HepG2 (cell line): ENCODE results near the gene RTN1. TPM values are rescaled to one million over a fixed set of nuclear protein-coding genes. Genes with fewer than 3 reads are reported as not detected.

Source experiments
- HNF1A ChIP-seq, 2 experiments: sonication (generic) in 1 of 2; formaldehyde crosslinking in 1 of 2; IDR thresholded peaks; 2 replicates each; pipeline versions ENCODE4 v1.4.0 to v1.6.1; 2016 to 2020; ENCODE audit warnings: borderline replicate concordance in 1 of 2, low read depth in 1 of 2, mild to moderate bottlenecking in 1 of 2, missing genetic modification reagents in 1 of 2
- TGIF2 ChIP-seq: IDR thresholded peaks from 2 replicates; pipeline ENCODE4 v1.6.1; 2016; ENCODE audit warnings: control low read depth, missing compliant biosample characterization
- ZFP82 ChIP-seq: sonication (generic); formaldehyde crosslinking; IDR thresholded peaks from 2 replicates; pipeline ENCODE4 v1.5.1; 2020; ENCODE audit warnings: mild to moderate bottlenecking, missing genetic modification reagents, borderline replicate concordance
- ZFY ChIP-seq: sonication (generic); formaldehyde crosslinking; IDR thresholded peaks from 2 replicates; pipeline ENCODE4 v1.4.0; 2020; ENCODE audit warnings: missing genetic modification reagents
- ZNF432 ChIP-seq: sonication (generic); formaldehyde crosslinking; IDR thresholded peaks from 2 replicates; pipeline ENCODE4 v1.5.0; 2020; ENCODE audit warnings: missing genetic modification reagents, mild to moderate bottlenecking, borderline replicate concordance
- ZNF75D ChIP-seq: sonication (generic); formaldehyde crosslinking; IDR thresholded peaks from 2 replicates; pipeline ENCODE4 v1.8.1; 2023; ENCODE audit warnings: missing genetic modification reagents, mild to moderate bottlenecking, borderline replicate concordance
- ZZZ3 ChIP-seq: sonication (generic); formaldehyde crosslinking; IDR thresholded peaks from 2 replicates; pipeline ENCODE4 v1.4.0; 2020; ENCODE audit warnings: missing genetic modification reagents, mild to moderate bottlenecking, borderline replicate concordance
- polyA plus RNA-seq, 8 experiments: library from polyadenylated mRNA; depleted of rRNA in 3 of 8; stranded (reverse) in 7 of 8; unstranded in 1 of 8; fragments of >200 nt; fragmentation: Illumina TruSeq in 4 of 8; extraction: Trizol in 4 of 8; gene quantifications; 2 replicates each; pipeline versions ENCODE4 v1.2.1 to v1.2.3, GENCODE V29; 2011 to 2016; ENCODE audit warnings: low read depth in 4 of 8, missing spikeins in 1 of 8, mixed read lengths in 1 of 8; ENCODE audit not compliant: insufficient read depth in 1 of 8
- total RNA-seq, 5 experiments: library from RNA; depleted of rRNA; stranded (reverse); fragments of >200 nt; fragmentation: Illumina TruSeq; extraction: Trizol; gene quantifications; 2 replicates each; pipeline ENCODE4 v1.2.3, GENCODE V29; 2016; ENCODE audit warnings: low read depth in 1 of 5
- TF ChIP-seq, protein P1 (sequence below): sonication (generic); formaldehyde crosslinking; IDR thresholded peaks from 2 replicates; pipeline ENCODE4 v1.5.0; 2020; ENCODE audit warnings: mild to moderate bottlenecking, missing genetic modification reagents

Gene RTN1
- total and polyA plus RNA-seq, 2 of the 13 experiments (the other 11 are each of a cell fraction or from before 2014, with no cell fraction given) = 0.04 to 0.18 TPM

GRCh38 chr14:59739794-59740193 is 130.8 kb downstream of the RTN1 start (continued):
- TF ChIP-seq HNF1A (IDR thresholded peaks at IDR 0.05; ENCODE audit: low read depth) = no peak
- TF ChIP-seq HNF1A (CRISPR knock-in tag; IDR thresholded peaks at IDR 0.05; ENCODE audit: borderline replicate concordance) = no peak
- TF ChIP-seq TGIF2 = no peak
- TF ChIP-seq ZNF432 (CRISPR knock-in tag) = no peak
- TF ChIP-seq ZFP82 (CRISPR knock-in tag) = no peak
- TF ChIP-seq ZZZ3 (CRISPR knock-in tag) = no peak
- TF ChIP-seq ZFY (CRISPR knock-in tag) = no peak
- TF ChIP-seq, protein P1, sequence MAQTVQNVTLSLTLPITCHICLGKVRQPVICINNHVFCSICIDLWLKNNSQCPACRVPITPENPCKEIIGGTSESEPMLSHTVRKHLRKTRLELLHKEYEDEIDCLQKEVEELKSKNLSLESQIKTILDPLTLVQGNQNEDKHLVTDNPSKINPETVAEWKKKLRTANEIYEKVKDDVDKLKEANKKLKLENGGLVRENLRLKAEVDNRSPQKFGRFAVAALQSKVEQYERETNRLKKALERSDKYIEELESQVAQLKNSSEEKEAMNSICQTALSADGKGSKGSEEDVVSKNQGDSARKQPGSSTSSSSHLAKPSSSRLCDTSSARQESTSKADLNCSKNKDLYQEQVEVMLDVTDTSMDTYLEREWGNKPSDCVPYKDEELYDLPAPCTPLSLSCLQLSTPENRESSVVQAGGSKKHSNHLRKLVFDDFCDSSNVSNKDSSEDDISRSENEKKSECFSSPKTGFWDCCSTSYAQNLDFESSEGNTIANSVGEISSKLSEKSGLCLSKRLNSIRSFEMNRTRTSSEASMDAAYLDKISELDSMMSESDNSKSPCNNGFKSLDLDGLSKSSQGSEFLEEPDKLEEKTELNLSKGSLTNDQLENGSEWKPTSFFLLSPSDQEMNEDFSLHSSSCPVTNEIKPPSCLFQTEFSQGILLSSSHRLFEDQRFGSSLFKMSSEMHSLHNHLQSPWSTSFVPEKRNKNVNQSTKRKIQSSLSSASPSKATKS = no peak
- no peak for TF ChIP-seq ZNF75D (CRISPR knock-in tag)
